SU-DHL-6 (cell line): Measurements from ENCODE around the gene RPP40.

ENCODE experiments used
- H2AFZ ChIP-seq: fragments of 200-600 bp; sonication (generic); 2 replicates; pipeline ENCODE4 v1.6.1; 2014; ENCODE audit warnings: low read depth, mild to moderate bottlenecking, moderate library complexity, mixed read lengths, antibody characterized with exemption, low read length; ENCODE audit not compliant: severe bottlenecking
- H3F3A ChIP-seq: fragments of 200-600 bp; shearing (Covaris generic); 2 replicates; pipeline ENCODE4 v1.6.0; 2016; ENCODE audit warnings: antibody characterized with exemption, mild to moderate bottlenecking; ENCODE audit not compliant: insufficient read depth
- H3K27ac ChIP-seq: fragments of 200-600 bp; sonication (generic); 2 replicates; pipeline ENCODE4 v1.5.1; 2016; ENCODE audit warnings: low read depth, mild to moderate bottlenecking, low read length, moderate library complexity, mixed read lengths
- H3K27me3 ChIP-seq: fragments of 200-600 bp; sonication (generic), shearing (Covaris generic); 2 replicates; pipeline ENCODE4 v1.6.0; 2014; ENCODE audit warnings: mild to moderate bottlenecking, low read length
- H3K36me3 ChIP-seq: fragments of 200-600 bp; sonication (generic); 2 replicates; pipeline ENCODE4 v1.6.1; 2014; ENCODE audit warnings: mild to moderate bottlenecking, low read length, mixed read lengths
- H3K4me2 ChIP-seq: fragments of 300-600, 200-600 bp; shearing (Covaris generic), sonication (generic); 2 replicates; pipeline ENCODE4 v1.6.0; 2014; ENCODE audit warnings: low read length, low read depth, mild to moderate bottlenecking; ENCODE audit not compliant: poor library complexity, severe bottlenecking
- H3K4me3 ChIP-seq: fragments of 200-600 bp; sonication (generic); 2 replicates; pipeline ENCODE4 v1.5.1; 2014; ENCODE audit warnings: antibody characterized with exemption, low read length, mild to moderate bottlenecking, mixed read lengths; ENCODE audit not compliant: insufficient read depth, poor library complexity, severe bottlenecking
- H3K79me2 ChIP-seq: fragments of 200-600 bp; sonication (generic); 2 replicates; pipeline ENCODE4 v1.6.1; 2014; ENCODE audit warnings: mild to moderate bottlenecking, low read length, moderate library complexity; ENCODE audit not compliant: insufficient read depth
- H3K9ac ChIP-seq: fragments of 200-600 bp; sonication (generic); 2 replicates; pipeline ENCODE4 v1.7.0; 2014; ENCODE audit warnings: mild to moderate bottlenecking, low read length
- H3K9me2 ChIP-seq: fragments of 200-600 bp; sonication (generic); replicated peaks from 2 replicates; pipeline ENCODE4 v1.6.1; 2014; ENCODE audit warnings: low read length; ENCODE audit not compliant: insufficient read depth
- H3K9me3 ChIP-seq: fragments of 200-600 bp; sonication (generic); 2 replicates; pipeline ENCODE4 v1.6.1; 2014; ENCODE audit warnings: low read length, mixed read lengths; ENCODE audit not compliant: insufficient read depth
- H4K20me1 ChIP-seq: fragments of 200-600 bp; sonication (generic); 2 replicates; pipeline ENCODE4 v1.6.1; 2014; ENCODE audit warnings: low read depth, mild to moderate bottlenecking, antibody characterized with exemption, low read length, moderate library complexity, mixed read lengths
- EZH2phosphoT487 ChIP-seq: fragments of 200-600 bp; sonication (generic), shearing (Covaris generic); conservative IDR thresholded peaks from 2 replicates; pipeline ENCODE4 v1.6.1; 2018; ENCODE audit warnings: mild to moderate bottlenecking, antibody characterized with exemption, low read length, moderate library complexity, mixed read lengths
- TF ChIP-seq, protein P1 (sequence below): fragments of 200-600 bp; sonication (generic); IDR thresholded peaks from one replicate; pipeline ENCODE4 v1.5.1; 2017; ENCODE audit warnings: antibody characterized with exemption, mild to moderate bottlenecking, low read length, moderate library complexity; ENCODE audit not compliant: insufficient read depth, poor library complexity, severe bottlenecking

RPP40 gene

GRCh38 chr6:5050009-5050408, 46.2 kb upstream of the RPP40 start:
- no peaks in the 10 kb centered on the region for H4K20me1 ChIP-seq
- H3K27ac ChIP-seq: no peak overlapping the region
- no peak overlapping the region for H3K9ac ChIP-seq
- no peaks in the 10 kb centered on the region for H3K27me3 ChIP-seq
- H3K4me2 ChIP-seq: no peak overlapping the region
- peaks cover 7% of the 10 kb centered on the region; the same call in 1 of the 2 replicates for H3K9me3 ChIP-seq
- TF ChIP-seq EZH2phosphoT487: no peak
- TF ChIP-seq, protein P1, sequence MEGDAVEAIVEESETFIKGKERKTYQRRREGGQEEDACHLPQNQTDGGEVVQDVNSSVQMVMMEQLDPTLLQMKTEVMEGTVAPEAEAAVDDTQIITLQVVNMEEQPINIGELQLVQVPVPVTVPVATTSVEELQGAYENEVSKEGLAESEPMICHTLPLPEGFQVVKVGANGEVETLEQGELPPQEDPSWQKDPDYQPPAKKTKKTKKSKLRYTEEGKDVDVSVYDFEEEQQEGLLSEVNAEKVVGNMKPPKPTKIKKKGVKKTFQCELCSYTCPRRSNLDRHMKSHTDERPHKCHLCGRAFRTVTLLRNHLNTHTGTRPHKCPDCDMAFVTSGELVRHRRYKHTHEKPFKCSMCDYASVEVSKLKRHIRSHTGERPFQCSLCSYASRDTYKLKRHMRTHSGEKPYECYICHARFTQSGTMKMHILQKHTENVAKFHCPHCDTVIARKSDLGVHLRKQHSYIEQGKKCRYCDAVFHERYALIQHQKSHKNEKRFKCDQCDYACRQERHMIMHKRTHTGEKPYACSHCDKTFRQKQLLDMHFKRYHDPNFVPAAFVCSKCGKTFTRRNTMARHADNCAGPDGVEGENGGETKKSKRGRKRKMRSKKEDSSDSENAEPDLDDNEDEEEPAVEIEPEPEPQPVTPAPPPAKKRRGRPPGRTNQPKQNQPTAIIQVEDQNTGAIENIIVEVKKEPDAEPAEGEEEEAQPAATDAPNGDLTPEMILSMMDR: no peak
- H3K4me3 ChIP-seq: no peak overlapping the region
- no peak overlapping the region for H2AFZ ChIP-seq
- no peaks in the 10 kb centered on the region for H3K36me3 ChIP-seq
- H3K9me2 ChIP-seq: no peaks in the 10 kb centered on the region
- H3F3A ChIP-seq: no peaks in the 10 kb centered on the region
- no peaks in the 10 kb centered on the region for H3K79me2 ChIP-seq

GRCh38 chr6:5046430-5046829, 42.6 kb upstream of the RPP40 start:
- no peaks in the 10 kb centered on the region for H3K9me2 ChIP-seq
- no peak overlapping the region for H3K4me2 ChIP-seq
- H3K36me3 ChIP-seq: no peaks in the 10 kb centered on the region
- no peak overlapping the region for H3K4me3 ChIP-seq
- H3K27ac ChIP-seq: no peak overlapping the region
- H3K9me3 ChIP-seq: peaks cover 7% of the 10 kb centered on the region; the same call in 1 of the 2 replicates
- H2AFZ ChIP-seq: no peak overlapping the region
- H3F3A ChIP-seq: no peaks in the 10 kb centered on the region
- H3K27me3 ChIP-seq: no peaks in the 10 kb centered on the region
- no peaks in the 10 kb centered on the region for H3K79me2 ChIP-seq
- no peak overlapping the region for H3K9ac ChIP-seq
- TF ChIP-seq, protein P1: no peak
- TF ChIP-seq EZH2phosphoT487: no peak
- H4K20me1 ChIP-seq: no peaks in the 10 kb centered on the region

- Histone ChIP-seq H3K4me3 (no peak overlapping the region), H3F3A (no peaks in the 10 kb centered on the region), H3K27me3 (no peaks in the 10 kb centered on the region), H3K9me2 (no peaks in the 10 kb centered on the region), H3K27ac (no peak overlapping the region), H3K4me2 (no peak overlapping the region), H3K36me3 (no peaks in the 10 kb centered on the region), H3K79me2 (no peaks in the 10 kb centered on the region), H3K9ac (no peak overlapping the region), H4K20me1 (no peaks in the 10 kb centered on the region), H2AFZ (no peak overlapping the region), H3K9me3 (peaks cover 3% of the 10 kb centered on the region; the same call in 1 of the 2 replicates)
- no peak for TF ChIP-seq EZH2phosphoT487
- TF ChIP-seq, protein P1: no peak
Observed at GRCh38 chr6:5045416-5045815, 41.6 kb upstream of the RPP40 start.

- Histone ChIP-seq H3K9me2 (no peaks in the 10 kb centered on the region), H3K4me2 (no peak overlapping the region), H2AFZ (no peak overlapping the region), H3K4me3 (no peak overlapping the region), H3K9me3 (peaks cover 3% of the 10 kb centered on the region; the same call in 1 of the 2 replicates), H3K27ac (no peak overlapping the region), H3K27me3 (no peaks in the 10 kb centered on the region), H3K9ac (no peak overlapping the region), H3F3A (no peaks in the 10 kb centered on the region), H3K36me3 (no peaks in the 10 kb centered on the region), H4K20me1 (no peaks in the 10 kb centered on the region), H3K79me2 (no peaks in the 10 kb centered on the region)
- TF ChIP-seq, protein P1: no peak
- no peak for TF ChIP-seq EZH2phosphoT487
Observed at GRCh38 chr6:5044866-5045265, 41.0 kb upstream of the RPP40 start.
